HCEC 1CT (cell line): ENCODE data around the gene PDE6A.

ENCODE experiments used
- DNase-seq: peaks from one replicate; pipeline ENCODE4 v3.0.0-alpha.2; 2017

PDE6A gene

DNA sequence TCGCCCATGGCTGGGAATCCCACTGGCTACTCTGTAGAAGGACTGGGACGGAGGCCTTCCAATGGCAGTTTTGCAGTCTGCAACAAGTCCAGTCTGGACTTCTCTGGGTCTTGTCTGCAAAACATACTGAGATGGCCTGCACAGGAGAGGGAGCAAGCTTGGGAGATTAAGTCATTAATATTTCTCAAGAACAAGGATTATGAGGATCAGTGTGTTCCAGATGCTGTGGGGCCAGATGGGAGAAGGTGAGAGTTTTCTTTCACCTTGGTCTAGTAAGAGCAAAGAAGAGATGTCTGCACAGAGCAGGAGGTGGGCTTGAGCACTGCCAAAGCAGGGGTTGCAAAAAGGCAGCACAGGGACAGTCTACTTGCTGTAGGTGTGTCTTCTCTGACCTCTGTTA lies at the start of gene PDE6A:
TSS of gene PDE6A (minus strand) at position 128 of the 400 bp plus-strand sequence. CDS start at position 8, 120 bp downstream.
- peak; percentile 5 for DNase-seq

DNA sequence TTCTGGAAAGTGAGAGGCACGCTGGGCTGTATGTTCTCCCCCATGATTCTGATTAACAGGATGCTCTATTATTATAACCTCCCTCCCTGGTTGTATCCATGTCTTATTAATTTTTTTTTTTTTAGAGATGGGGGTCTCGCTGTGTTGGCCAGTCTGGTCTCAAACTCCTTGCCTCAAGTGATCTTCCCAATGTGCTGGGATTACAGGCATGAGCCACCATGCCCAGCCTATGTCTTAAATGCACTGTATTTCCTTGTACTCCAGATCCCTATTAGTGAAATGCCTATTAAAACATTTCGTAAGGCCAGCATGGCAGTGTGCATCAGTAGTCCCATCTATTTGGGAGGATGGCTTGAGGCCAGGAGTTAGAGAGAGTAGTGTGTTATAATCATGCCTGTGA lies 48.9 kb upstream of the PDE6A start:
- no peak for DNase-seq

DNA sequence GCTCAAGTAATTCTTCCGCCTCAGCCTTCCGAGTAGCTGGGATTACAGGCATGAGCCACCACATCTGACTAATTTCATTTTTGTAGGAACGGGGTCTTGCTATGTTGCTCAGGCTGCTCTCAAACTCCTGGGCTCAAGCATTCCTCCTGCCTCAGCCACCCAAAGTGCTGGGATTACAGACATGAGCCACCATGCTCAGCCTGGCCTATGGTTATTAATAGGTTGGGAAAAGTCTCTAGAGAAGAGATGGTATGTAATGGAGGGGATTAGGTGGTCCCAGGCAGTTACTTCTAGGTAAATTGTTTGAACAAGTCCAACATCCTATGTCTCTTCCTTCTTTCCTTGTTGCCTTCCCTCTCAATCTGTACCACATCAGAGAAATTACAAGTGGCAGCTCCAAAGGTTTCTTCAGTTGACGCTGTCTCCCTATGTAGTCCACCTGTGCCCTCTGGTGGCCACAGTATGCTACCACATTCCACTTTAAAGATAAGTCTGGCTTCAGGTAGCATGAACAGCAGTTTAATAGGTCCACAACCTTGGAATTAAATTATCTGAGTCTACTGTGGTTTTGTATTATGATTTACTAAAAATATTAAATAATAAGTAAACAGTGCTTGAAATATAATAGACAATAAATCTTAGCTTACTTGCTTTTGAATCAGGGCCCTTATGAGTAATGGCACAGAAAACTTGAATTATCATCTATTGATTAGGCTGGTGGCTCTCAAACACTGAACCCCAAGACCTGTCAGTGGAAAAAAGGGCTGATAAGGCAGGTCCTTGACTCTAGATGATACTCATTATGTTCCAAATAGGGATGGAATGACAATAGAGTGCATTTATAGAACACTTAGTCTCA lies 46.2 kb upstream of the PDE6A start:
- peak; percentile 66 for DNase-seq

DNA sequence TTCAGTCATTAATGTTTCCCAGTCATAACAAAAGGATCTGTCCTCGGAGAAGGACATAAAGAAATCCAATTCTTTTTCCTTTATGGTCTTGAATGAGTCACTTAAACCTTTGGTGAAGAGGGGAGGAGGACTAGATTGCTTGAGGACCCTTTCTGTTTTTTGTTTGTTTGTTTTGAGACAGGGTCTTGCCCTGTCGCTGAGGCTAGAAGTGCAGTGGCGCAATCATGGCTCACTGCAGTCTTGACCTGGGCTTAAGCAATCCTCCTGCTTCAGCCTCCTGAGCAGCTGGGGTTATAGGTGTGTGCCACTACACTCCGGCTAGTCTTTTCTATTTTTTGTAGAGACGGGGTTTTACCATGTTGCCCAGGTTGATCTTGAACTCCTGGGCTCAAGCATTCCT lies 43.5 kb upstream of the PDE6A start:
- no peak for DNase-seq

DNA sequence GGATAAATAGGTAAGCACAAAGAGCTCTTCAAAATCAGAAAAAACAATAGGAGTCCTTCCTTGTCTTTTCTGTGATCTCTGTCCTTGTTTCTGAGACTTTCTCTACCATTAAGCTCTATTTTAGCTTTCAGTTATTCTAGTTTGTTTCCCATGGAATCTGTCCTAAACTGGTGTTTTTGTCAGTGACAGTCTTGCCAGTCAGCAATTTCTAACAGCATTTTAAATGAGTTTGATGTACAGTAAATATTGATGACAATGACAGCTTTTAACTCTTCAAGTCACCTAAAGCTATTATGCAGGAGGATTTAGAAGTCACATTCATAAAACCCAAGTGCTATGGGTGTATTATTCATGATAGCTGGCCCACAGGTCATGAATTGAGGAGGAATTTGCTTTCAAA lies 37.9 kb upstream of the PDE6A start:
- no peak for DNase-seq

DNA sequence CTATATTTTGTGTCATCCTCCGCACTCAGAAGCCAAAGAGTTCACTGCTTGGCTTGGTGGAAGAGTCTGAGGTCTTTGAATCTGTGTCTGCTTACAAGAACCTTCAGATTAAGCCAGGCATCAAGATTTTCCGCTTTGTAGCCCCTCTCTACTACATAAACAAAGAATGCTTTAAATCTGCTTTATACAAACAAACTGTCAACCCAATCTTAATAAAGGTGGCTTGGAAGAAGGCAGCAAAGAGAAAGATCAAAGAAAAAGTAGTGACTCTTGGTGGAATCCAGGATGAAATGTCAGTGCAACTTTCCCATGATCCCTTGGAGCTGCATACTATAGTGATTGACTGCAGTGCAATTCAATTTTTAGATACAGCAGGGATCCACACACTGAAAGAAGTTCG lies 36.6 kb upstream of the PDE6A start:
- no peak for DNase-seq

DNA sequence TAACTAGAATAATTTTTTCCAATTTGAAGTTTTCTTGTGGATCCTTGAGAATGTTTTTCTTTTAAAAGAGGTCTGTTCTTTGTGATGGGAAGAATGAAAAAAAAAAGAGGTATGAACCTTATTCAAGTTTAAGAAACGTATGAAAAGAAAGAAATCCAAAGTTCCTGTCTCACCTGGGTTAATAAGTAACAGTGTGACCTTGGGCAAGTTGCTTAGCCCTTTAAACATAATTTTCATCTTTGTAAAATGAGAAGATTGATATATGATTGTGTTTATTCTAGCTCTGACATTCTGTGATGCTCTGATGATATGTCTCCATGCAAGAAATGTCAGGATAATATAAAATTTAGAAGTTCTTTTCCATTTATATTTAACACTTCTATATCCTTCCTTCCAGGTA lies 35.3 kb upstream of the PDE6A start:
- DNase-seq, result no peak

DNA sequence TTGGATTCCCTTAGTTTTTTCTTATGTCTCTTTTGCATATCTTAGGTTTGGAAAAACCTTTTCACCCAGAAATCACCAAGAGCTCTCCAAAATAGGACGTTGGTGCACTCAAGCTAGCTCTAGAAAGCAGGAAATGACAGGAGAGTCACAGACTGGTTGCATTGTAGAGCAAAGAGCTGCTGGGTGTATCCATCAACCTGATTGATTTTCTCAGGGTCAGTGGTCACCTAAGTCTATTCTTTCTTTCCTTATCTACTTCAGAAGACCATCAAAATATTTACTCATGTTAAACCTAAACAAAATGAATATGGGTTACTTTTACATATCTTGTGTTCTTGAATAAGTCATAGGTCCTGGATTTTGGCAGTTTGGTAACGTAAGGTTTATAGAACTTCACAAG lies 30.8 kb upstream of the PDE6A start:
- no peak for DNase-seq

DNA sequence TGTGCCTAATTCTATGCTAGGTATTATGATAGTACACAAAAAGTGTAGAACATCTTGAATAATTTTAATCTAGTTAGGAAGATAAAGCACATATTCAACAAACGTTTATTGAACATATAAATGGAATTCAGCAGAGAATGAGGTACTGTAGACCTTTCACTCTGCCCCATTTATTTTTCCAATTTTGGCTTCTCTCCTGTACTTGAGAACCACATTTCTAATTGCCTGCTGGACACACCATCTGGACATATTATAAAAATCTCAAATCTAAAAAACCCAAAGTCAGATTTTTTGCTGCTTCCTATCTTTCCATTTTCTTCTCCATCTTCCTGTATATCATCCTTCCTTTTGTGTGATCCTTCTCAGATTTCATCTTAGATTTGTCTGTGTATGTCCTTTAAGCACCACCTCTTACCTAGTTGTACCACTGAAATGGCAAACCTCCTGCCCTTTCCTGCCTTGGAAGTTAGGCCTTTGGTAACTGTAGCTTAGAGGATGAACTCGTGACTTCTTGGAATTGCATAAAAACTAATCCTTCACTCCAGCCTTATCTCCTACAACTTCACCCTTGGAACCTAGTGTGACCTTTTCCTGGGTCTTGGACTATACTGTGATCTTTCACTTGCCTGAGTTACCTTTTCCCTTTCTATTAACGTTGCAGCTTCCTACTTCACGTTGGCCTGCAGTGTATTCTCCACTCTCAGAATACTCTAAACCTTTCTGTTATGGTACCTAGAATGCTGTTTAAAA lies 24.8 kb upstream of the PDE6A start:
- DNase-seq, result no peak

DNA sequence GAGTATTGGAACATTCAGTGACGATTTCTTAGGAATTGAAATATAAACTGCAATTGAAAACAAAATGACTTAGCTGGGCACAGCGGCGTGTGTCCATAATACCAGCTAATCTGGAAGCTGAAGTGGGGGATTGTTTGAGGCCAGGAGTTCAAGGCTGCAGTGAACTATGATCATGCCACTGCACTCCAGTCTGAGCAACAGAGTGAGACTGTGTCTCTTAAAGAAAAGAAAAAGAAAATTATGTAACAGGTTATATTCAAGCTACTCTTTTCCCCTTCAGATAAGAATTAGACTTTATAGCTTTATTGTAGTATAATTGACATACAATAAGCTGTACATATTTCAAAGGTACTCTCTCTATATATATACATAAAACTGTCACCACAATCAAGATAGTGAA lies 22.4 kb upstream of the PDE6A start:
- DNase-seq, result no peak

DNA sequence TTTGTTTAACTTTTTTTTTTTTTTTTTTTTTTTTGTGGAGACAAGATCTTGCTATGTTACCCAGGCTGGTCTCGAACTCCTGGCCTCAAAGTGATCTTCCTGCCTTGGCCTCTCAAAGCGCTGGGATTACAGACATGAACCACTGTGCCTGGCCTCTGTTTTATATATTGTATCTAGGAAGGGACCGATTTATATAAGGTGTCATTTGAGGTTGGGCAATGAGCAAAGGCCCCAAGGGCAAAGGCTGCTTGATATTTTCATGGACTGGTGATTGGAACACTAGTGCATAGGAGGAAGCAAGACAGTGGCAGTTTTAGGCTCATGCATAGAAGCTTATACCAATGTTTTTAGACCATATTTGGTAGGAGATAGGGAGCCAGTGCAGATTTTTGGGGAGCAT lies 19.1 kb upstream of the PDE6A start:
- DNase-seq, result peak; percentile 1

DNA sequence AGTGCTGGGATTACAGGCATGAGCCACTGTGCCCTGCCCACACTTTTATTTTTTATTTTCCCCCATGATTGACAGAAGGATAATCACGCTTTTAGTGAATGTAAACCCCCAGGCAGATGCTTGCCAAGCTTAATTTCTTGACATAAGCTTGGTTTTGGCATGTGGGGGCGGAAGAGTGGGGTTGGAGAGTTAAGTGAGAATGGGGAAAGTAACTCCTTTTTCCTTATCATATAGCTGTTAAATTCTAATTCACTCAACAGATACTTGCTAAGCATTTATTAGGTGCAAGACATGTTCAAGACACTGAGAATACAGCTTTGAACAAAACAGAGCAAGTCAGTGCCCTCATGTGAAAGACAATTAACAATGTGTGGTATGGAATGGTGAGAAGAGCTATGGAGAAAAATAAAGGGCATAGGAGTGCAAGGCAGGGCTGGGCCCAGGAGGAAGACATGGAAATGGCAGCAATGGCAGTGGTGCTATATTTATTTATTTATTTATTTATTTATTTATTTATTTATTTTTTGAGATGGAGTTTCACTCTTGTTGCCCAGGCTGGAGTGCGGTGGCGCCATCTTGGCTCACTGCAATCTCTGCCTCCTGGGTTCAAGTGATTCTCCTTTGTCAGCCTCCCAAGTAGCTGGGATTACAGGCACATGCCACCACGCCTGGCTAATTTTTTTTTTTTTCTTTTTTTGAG lies 18.2 kb upstream of the PDE6A start:
- no peak for DNase-seq

DNA sequence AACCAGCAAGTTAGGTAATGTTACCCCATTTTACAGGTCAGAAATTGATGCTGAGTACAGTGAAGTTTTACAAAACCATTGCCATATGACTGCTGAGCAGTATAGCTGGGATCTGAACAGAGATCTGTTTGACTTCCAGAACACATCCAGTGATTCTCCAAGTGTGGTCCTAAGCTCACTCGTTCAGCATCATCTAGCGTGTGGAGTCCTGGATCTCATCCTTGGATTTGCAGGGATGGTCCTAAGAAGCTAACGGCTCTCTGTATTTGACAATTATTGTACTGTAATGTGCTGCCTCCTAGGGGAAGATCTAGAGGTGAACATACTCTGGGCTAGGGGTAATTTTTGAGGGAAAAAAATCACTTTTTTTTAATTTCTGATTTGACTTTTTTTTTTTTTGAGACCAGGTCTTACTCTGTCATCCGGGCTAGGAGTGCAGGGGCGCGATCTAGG lies 17.4 kb upstream of the PDE6A start:
- DNase-seq, result peak; percentile 65

DNA sequence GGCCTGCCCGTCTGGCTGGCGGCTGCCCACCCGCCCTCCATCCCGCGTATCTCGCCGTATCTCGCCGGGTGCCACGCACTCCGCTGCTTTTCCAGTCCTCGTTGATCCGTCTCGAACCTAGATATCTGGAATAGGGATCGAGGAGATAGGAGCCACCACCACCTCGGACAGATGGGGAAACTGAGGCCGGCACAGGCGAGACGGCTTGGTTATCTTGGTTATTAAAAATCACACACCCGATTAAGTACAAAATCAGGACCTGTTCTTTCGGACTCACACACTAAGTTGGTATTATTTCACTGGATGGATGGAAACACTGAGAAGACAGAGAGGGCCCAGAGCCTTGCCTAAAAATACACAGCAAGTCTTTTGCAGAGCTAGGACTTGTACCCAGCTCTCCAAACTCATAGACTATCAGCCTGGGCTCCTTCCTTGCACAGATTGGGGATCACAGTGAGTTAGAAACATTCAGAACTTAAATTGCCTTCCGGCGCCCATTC lies 16.6 kb upstream of the PDE6A start:
- no peak for DNase-seq

DNA sequence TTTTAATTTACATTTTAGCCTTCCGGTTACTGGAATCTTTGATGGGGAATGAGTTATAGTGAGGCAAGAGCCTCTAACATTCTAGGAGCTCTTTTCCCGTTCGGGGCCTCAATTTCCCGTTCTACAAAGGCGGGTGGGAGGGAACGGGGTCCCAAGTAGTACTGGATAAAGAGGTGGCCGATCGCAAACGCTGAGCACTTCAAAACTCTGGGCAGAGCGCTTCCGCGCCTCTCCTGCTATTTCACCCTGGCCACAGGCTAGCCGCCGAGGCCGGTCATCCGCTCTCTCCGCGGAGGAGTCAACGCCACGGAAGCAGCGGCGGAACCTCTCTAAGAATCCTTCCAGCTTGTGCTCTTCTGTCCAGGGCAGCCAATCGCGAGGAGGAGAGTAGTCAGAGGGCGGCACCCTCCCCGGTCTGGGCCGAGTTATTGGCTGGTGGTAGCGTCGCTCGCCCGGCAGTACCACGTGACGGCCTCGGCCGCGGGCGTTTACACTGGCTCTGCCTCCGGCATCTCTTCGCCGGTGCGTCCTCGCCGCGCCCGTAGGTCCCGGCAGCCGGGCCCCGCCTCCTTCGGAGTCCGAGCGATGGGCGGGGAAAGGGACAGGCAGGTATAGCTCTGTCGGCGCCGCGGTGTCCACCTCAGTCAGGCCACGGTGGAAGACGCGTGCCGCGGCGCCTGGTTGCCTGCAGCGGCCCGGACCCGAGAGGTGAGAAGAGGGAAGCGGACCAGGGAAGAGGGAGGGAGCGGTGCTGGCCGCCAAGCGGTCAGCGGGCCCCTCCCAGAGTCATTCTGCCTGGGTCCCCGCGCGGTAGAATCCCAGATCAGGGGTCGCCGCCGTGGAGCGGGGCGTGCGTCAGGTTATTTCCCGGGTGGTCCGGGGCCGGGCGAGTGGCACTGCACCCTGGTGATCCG lies 15.9 kb upstream of the PDE6A start, which contains the start of gene SLC26A2:
TSS of gene SLC26A2 (plus strand) at position 487 of the 914 bp plus-strand sequence. CDS start 16,895 bp downstream, outside the sequence.
- DNase-seq, result peak; percentile 99

DNA sequence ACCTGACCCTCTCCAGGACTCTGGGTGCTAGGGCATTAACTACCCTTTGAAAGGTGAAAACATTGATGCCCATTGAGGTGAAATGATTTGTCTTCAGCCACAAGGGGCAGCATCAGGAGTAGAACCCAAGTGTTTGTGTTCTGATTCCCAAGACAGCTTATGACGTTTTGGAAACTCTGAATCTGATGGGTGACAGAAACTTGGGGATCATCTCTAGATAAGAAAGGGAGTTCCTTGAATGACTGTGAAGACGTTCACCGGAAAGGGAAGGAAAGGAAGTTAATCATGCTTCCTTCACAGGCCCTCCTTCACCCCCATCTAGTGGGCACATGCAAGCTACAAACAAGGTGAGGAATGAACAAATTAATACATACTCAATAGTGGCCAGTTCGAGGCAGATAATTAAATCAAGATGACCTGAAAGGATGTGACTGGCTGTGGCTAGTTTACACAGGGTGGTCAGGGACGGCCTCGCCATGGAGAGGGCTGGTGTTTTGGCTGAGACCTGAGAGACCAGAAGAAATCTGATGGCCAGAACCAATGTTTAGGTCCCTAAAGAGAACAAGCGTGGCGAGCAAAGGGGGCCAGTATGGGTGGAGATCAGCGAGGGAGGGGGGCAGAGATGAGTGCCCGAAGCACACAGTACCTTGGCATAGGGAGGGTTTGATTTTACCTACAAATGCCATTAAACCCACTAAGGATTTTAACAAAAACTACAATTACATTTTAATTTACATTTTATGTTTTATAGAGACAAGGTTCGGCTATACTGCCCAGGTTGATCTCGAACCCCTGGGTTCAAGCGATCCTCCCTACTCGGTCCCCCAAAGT lies 15.0 kb upstream of the PDE6A start:
- peak; percentile 74 for DNase-seq

DNA sequence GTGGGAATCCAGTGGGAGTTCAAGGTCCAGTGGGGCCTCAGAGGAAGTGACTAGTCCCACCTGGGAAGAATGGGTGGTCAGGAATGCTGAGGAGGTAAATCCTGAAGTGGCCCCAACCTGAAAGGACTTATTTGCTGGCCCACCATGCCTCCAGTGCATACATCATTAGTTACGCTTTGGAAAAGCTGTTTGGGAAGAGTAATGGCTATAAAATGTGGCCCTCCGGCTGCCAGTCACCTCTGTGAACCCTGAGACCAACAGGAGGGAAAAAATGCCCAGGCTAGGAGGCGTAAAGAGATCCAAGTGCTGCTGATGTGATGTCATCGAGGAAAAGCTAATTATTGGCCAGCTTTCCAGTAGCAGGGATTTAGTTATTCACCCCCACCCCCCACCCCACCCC lies 13.3 kb upstream of the PDE6A start:
- no peak for DNase-seq

DNA sequence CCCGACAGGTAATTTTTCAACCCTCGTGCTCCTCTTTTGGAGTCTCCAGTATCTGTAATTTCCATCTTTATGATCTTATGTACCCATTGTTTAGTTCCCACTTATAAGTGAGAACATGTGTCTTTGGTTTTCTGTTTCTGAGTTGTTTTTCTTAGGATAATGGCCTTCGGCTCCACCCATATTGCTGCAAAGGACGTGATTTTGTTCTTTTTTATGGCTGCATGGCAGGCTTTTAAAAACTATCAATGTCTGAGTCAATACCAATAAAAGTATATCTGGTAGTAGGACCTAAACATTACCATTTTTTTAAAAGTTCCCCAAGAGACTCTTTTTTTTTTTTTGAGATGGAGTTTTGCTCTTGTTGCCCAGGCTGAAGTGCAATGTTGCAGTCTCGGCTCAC lies 12.1 kb upstream of the PDE6A start:
- DNase-seq, result no peak

DNA sequence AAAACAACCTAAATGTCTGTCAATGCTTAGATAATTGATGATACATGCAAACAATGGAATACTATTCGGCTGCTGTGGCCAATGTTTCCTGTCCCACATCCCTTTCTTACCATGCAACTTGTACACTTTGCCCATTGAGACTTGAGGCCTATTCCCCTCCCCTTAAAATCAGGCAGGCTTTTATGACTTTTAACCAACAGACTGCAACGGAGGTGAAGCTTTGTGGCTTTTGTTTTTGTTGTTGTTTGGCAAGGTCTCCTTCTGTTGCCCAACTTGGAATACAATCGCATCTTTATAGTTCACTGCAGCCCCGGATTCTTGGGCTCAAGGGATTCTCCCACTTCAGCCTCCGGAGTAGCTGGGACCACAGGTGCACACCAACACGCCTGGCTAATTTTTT lies 10.2 kb upstream of the PDE6A start:
- no peak for DNase-seq

DNA sequence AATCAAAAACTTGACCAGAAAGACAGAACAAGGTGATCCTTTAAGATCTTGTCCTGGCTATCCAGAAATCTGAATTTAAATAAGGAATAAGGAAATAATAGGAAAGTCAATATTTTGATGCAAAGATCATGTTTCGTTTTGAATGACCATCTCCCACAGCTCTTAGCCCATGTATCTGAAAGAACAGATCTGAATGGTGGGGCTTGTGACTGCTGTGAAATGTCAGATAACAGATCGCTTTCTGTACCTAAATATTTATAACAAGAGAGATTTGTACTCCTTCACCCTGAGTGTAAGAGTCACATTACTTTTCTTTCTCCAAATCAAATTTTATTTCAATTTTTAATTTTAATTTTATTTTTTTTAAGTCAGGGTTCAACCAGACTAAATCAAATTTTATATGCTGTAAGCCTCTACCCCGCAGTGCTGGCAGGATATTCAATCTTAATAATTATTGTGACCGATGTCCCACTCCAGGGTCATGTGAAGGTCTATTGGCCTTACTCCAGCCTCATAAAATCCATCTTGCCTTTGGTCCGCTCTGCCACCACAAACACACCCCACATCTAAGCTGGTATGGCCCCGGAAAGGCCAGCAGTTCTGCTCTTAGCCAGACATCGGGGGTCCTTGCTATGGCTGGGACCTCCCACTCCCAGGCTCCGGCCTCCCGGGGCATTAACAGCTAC lies 9.0 kb upstream of the PDE6A start:
- DNase-seq, result no peak
